ENCODE data around the gene CCL24.

- TF ChIP-seq CTCF (conservative IDR thresholded peaks at IDR 0.05 in 1 of 2, IDR thresholded peaks at IDR 0.05 in 1 of 2; ENCODE audit: extremely low read depth in 1 of 2, insufficient read depth in 1 of 2, low read depth in 1 of 2, low read length in 2 of 2), result no peak
- no peak for TF ChIP-seq EZH2 (IDR thresholded peaks at IDR 0.05; ENCODE audit: borderline replicate concordance, low read length)
These were observed 19.9 kb downstream of the CCL24 start for GRCh38 chr7:75793676-75794075.

Measured in mammary epithelial cell (primary cell).